Stimulated activated naive CD8-positive, alpha-beta T cell treated with anti-CD3 and anti-CD28 coated beads, Interleukin-15, Interleukin-2, amounts not matched to agents 100 ng/mL and 50 ng/mL, for 24 hours (primary cell): ENCODE results near the gene STARD5.
"Not testable (repeated sequence)": the region's sequence is repeated elsewhere in the genome, so short reads cannot be mapped to it uniquely, and the experiment has no call there.

Source experiments
- H3K27ac Mint-ChIP-seq: one replicate; pipeline ENCODE4 v1.8.0; 2021; ENCODE audit warnings: mild to moderate bottlenecking, mixed read lengths
- H3K27me3 Mint-ChIP-seq: one replicate; pipeline ENCODE4 v1.8.0; 2021; ENCODE audit warnings: mixed read lengths
- H3K36me3 Mint-ChIP-seq: one replicate; pipeline ENCODE4 v1.8.0; 2021; ENCODE audit warnings: low read depth, mixed read lengths
- H3K4me1 Mint-ChIP-seq: one replicate; pipeline ENCODE4 v1.8.0; 2021; ENCODE audit warnings: low read depth, mixed read lengths
- H3K4me3 Mint-ChIP-seq: one replicate; pipeline ENCODE4 v1.8.0; 2021; ENCODE audit warnings: mild to moderate bottlenecking, mixed read lengths
- H3K9me3 Mint-ChIP-seq: one replicate; pipeline ENCODE4 v1.8.0; 2021; ENCODE audit warnings: mixed read lengths

The STARD5 gene

DNA sequence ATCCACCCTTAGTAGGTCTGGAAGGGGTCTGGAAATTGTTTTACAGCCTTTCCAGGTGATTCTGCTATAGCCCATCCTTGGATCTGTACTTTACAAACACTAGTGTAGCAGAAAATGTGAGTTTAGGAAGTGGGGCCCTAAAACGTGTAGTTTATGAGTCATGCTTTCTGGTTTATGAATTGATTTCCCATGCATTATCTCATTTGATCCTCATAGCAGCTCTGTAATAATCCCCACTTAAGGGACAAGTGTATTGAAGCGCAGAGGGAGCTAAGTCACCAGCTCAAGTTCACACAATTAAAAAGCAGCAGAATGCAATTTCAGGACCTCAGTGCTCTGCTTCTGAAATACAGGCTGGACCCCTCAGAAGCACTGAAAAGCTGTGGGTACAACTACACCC is 22.7 kb upstream of the STARD5 start:
- peaks cover 3% of the 10 kb centered on the region for H3K36me3 Mint-ChIP-seq
- no peak overlapping the region for H3K4me3 Mint-ChIP-seq
- H3K27me3 Mint-ChIP-seq: no peaks in the 10 kb centered on the region
- H3K27ac Mint-ChIP-seq: no peak overlapping the region
- no peaks in the 10 kb centered on the region for H3K9me3 Mint-ChIP-seq
- no peaks in the 10 kb centered on the region for H3K4me1 Mint-ChIP-seq

DNA sequence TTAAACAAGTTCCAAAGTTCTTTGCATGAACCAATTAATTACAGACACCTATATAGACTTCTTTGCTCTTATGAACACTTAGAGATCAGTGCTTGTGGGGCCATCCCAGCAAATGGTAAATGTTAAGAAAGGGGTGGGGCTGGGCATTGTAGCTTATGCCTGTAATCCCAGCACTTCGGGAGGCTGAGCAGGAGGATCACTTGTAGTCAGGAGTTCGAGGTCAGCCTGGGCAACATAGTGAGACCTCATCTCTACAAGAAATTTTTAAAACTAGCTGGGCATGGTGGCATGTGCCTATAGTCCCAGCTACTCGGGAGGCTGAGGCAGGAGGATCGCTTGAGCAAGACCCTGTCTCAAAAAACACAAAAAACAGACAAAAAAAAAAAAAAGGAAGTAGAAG is 19.4 kb upstream of the STARD5 start:
- no peaks in the 10 kb centered on the region for H3K27me3 Mint-ChIP-seq
- no peaks in the 10 kb centered on the region for H3K4me1 Mint-ChIP-seq
- H3K4me3 Mint-ChIP-seq: no peak overlapping the region
- peaks cover 3% of the 10 kb centered on the region for H3K36me3 Mint-ChIP-seq
- no peaks in the 10 kb centered on the region for H3K9me3 Mint-ChIP-seq
- no peak overlapping the region for H3K27ac Mint-ChIP-seq

DNA sequence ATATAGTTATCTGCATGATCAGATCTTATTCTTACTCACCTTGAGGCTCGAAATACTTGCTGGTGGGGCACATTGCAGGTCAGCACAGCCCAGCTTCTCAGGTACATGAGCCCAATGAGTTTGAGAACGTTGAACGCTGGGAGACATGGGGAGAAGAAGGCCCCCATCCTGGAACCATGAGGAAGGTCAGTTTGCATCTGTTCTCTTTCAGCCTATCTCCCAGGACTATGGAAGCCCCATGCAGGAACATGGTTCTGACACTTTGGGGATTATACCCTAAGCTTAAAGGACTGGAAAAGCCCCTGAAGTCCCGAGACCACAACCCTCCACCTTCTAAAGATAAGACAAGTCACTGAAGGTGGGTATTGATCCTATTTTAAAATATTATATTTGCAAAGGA is 17.4 kb upstream of the STARD5 start:
- H3K27ac Mint-ChIP-seq: no peak overlapping the region
- no peak overlapping the region for H3K4me3 Mint-ChIP-seq
- H3K4me1 Mint-ChIP-seq: no peaks in the 10 kb centered on the region
- no peaks in the 10 kb centered on the region for H3K9me3 Mint-ChIP-seq
- H3K36me3 Mint-ChIP-seq: peaks cover 3% of the 10 kb centered on the region
- no peaks in the 10 kb centered on the region for H3K27me3 Mint-ChIP-seq

DNA sequence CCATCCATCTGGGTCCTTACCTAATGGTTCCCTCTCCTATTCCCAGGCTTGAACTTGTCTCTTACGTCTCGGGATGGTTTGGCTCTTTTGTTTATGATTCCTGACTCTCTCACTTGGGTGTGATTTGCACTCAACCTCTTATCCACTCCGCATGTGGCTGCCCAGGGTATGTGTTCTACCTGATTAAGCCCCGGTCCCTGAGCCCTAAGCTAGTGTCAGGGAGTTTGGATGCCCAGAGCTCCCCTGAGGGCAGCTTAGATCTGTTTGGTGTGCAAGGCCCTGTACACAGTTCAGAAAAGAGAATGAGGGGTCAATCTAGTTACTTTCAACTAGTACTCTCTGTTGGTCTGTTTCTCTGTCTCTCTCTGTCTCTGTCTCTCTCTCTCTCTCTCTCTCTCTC is 15.9 kb upstream of the STARD5 start:
- Mint-ChIP-seq H3K4me1 (no peaks in the 10 kb centered on the region), H3K27me3 (no peaks in the 10 kb centered on the region), H3K9me3 (no peaks in the 10 kb centered on the region), H3K36me3 (peaks cover 3% of the 10 kb centered on the region), H3K27ac (no peak overlapping the region), H3K4me3 (no peak overlapping the region)

DNA sequence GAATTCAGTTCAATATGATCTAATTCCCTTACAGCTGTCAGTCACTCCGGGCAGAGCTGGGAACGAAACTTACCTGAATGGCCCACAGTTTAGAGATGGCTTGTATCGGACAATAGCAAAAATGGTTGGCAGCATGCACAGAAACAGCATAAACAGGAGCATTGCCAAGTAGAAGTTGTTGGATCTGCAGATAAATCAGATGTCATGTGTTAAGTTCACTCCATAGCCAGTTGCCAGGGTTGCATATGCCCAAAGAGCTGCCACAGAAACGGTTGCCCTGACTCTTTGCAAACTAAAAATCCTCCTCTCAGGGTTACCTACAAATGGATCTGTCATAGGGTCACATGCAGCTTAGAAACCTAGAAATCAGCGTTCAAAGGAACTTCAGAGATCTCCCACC is 15.4 kb upstream of the STARD5 start:
- H3K4me3 Mint-ChIP-seq: no peak overlapping the region
- H3K27ac Mint-ChIP-seq: no peak overlapping the region
- no peaks in the 10 kb centered on the region for H3K4me1 Mint-ChIP-seq
- H3K27me3 Mint-ChIP-seq: no peaks in the 10 kb centered on the region
- peaks cover 3% of the 10 kb centered on the region for H3K36me3 Mint-ChIP-seq
- no peaks in the 10 kb centered on the region for H3K9me3 Mint-ChIP-seq

DNA sequence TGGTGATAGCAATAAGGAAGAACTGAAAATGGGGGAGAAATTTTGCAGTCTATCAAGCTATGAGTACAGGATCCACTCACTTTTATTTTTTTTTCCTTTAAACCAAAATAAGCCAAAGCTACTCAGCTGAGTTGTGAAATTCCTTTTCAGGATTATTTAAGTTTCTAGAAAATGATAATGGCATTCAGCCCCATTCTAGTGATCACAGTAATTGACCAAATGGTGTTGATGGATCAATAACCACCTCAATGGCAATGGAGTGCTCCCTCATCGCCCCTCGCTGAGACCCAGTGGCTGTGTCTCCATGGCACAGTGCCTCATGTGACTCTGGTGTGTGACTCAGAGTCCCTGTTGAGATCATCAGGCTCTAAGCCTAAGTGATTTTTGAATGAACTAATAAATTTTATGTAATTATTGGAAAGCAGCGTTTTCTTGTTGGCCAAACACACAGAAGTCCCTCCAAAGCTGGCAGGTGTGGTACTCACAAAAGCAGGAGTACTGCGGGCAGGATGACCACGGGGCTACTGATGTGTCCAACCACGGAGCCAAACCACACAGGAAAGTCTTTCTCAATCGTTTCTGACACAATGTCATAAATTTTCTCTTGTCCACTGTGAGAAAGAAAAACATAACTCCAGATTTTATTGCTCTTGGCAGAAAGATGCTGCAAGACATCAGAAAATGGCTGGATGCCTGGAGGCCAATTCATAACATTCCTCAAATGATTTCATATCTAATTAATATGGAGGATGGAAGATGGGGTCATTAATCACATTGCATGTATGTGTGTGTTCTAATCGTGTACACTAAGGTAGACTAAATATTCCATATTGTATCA is 14.4 kb upstream of the STARD5 start:
- H3K9me3 Mint-ChIP-seq: no peaks in the 10 kb centered on the region
- H3K4me3 Mint-ChIP-seq: no peak overlapping the region
- H3K27ac Mint-ChIP-seq: no peak overlapping the region
- H3K36me3 Mint-ChIP-seq: no peaks in the 10 kb centered on the region
- no peaks in the 10 kb centered on the region for H3K4me1 Mint-ChIP-seq
- no peaks in the 10 kb centered on the region for H3K27me3 Mint-ChIP-seq

DNA sequence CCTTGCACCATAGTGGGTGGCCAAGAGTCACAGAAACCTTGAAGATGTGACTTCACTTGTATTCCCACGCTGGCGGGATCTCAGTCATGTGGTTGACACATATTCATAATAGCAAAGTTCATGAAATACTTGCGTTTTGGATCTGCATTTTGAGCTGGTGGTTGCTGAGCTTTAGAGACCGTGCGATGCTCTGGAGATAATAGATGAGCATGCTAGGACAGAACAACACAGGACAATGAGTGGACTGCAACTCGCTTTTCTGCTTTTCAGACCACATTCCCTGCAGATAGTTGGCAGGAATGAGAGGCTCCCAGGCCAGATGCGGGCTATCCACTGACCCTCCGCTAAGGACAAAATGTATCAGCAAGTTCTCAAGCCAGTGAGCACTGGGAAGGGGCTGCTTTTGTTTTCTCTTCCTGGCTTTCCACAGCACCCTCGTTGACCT is 13.8 kb upstream of the STARD5 start:
- no peak overlapping the region for H3K4me3 Mint-ChIP-seq
- H3K27me3 Mint-ChIP-seq: no peaks in the 10 kb centered on the region
- no peaks in the 10 kb centered on the region for H3K36me3 Mint-ChIP-seq
- no peaks in the 10 kb centered on the region for H3K4me1 Mint-ChIP-seq
- H3K27ac Mint-ChIP-seq: no peak overlapping the region
- H3K9me3 Mint-ChIP-seq: no peaks in the 10 kb centered on the region

DNA sequence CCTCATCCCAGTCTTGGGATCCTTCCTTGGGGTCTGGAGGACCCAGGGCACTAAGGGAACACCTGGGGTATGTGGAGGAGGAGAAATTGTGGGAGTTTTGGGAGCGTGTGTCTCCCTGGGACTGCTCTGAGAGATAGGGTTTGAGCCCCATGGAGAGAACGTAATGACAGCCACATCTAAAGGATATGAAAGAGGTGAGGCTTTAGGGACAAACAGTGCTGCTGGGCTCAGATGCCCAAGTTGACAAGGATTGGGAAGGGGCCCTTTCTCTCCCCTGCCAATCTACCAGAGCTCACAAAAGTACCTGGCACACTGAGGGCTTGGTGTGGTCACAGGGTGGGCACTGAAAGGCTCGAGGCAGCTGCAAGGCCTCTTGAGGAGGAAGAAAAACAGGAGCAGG is 13.3 kb upstream of the STARD5 start:
- Mint-ChIP-seq H3K4me1 (no peaks in the 10 kb centered on the region), H3K27ac (no peak overlapping the region)

DNA sequence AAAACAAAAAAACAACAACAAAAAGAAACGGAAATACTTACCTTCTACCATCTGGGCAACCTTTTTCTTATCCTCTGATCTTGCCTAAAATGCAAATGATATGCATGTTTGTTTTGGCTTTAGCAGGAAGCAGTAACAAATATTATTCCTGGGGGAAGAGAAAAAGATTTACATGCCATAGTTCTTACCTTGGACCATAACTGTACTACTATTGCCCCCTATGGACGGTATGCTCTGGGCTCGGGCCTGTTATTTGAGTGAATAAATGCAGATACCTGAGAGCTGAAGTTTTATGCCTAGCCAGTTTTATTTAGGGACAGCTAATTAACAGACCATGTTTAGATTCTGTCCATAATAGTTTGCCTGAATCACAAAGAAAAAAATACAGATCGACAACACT is 12.6 kb upstream of the STARD5 start:
- H3K36me3 Mint-ChIP-seq: no peaks in the 10 kb centered on the region
- H3K27me3 Mint-ChIP-seq: no peaks in the 10 kb centered on the region
- H3K4me1 Mint-ChIP-seq: peaks cover 1% of the 10 kb centered on the region
- no peak overlapping the region for H3K4me3 Mint-ChIP-seq
- H3K9me3 Mint-ChIP-seq: no peaks in the 10 kb centered on the region
- H3K27ac Mint-ChIP-seq: no peak overlapping the region

More for the DNA sequence above, 13.3 kb upstream of the STARD5 start:
- Mint-ChIP-seq H3K4me3 (no peak overlapping the region), H3K36me3 (no peaks in the 10 kb centered on the region), H3K9me3 (no peaks in the 10 kb centered on the region), H3K27me3 (no peaks in the 10 kb centered on the region)

DNA sequence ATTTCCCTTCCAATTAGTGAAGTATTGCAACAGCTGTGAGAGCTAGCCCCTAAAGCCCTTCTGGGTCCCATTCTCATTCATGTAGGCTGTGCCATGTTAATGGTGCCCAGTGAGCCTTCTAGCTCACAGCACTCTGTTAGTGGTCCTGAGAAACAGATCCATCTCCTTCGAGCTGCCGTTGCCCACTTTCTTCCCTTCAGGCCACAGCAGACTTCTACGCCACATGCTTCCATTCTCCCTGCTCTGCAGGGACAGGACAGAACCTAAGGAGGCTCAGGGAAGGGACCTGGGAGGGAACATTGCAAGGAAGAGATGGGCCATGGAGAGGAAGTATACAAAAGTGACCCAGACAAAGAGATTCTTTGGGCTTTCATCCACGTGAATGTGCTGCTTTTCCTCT is 11.7 kb upstream of the STARD5 start:
- no peaks in the 10 kb centered on the region for H3K9me3 Mint-ChIP-seq
- H3K4me1 Mint-ChIP-seq: peaks cover 9% of the 10 kb centered on the region
- H3K27me3 Mint-ChIP-seq: no peaks in the 10 kb centered on the region
- H3K4me3 Mint-ChIP-seq: no peak overlapping the region
- H3K27ac Mint-ChIP-seq: no peak overlapping the region
- H3K36me3 Mint-ChIP-seq: no peaks in the 10 kb centered on the region

DNA sequence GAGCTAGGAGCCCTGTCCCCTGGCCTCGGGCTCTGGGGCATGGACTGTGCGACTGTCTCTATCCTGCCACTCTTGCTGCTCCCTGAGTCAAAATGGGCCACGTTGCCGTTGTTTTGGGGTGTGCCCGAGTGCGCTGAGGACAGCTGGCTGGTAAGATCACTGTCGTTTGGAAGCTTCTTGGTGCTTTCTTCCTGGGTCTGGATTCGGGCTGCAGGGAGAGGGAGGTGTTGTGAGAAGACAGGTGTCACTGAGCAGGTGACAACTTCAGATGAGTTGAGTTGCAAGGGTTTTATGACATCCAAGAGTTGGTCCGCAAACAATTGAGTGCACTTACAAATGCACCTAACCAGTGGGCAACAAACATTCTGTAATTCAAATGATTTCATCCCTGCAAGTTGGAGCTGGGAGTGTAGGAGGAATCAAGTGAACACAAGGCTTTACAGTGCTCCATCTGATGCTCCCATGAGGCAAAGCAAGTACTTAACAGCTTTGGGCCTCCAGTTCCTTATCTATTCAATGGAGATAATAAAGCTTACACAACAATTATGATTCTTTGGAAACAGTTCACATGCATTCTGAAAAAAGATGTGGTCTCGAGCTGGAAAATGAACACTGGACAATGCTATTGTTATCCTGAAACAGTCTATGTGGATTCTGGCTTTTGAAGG is 11.0 kb upstream of the STARD5 start:
- no peaks in the 10 kb centered on the region for H3K36me3 Mint-ChIP-seq
- H3K27ac Mint-ChIP-seq: no peak overlapping the region
- no peaks in the 10 kb centered on the region for H3K9me3 Mint-ChIP-seq

DNA sequence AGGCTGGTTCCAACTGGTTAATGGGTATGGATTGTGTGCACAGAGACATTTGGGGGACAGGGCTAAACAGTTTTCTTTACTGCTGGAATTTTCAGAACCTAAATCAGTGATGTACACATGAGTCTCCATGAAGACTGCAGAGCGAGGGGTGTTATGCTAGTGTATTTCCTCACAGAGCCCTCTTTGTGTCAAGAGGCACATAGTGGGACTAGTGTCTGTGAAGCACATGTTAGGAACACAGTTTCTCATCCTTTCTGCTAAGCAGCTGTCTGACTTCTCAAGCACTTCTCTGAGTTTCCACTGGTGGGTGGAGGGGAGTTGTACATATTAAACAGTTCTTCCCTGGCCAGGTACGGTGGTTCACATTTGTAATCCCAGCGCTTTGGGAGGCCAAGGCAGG is 9.4 kb upstream of the STARD5 start:
- no peak overlapping the region for H3K27ac Mint-ChIP-seq
- H3K4me3 Mint-ChIP-seq: no peak overlapping the region
- no peaks in the 10 kb centered on the region for H3K27me3 Mint-ChIP-seq
- no peaks in the 10 kb centered on the region for H3K9me3 Mint-ChIP-seq
- no peaks in the 10 kb centered on the region for H3K36me3 Mint-ChIP-seq
- H3K4me1 Mint-ChIP-seq: peaks cover 9% of the 10 kb centered on the region

More for the DNA sequence above, 11.0 kb upstream of the STARD5 start:
- no peak overlapping the region for H3K4me3 Mint-ChIP-seq
- no peaks in the 10 kb centered on the region for H3K27me3 Mint-ChIP-seq
- H3K4me1 Mint-ChIP-seq: peaks cover 9% of the 10 kb centered on the region

DNA sequence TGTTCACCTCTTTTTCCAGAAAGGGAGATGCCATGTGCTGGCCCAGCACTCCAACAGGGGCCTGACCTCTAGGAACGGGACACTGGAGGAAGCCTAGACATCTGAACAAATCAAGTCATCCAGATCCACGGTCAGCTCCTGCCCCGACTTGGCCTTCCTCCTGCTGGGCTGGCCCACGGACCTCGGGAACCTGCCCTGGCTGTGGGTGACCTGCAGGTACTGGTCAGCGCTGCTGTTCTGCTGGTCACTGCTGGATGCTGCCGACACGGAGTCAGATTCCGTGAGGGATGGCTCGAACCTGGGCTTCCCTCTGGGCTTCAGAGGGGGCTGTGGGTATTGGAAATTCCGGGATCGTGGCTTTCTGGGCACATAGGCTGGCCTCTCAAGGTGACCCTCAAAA is 8.4 kb upstream of the STARD5 start:
- Mint-ChIP-seq H3K27me3 (no peaks in the 10 kb centered on the region), H3K4me3 (no peak overlapping the region), H3K27ac (no peak overlapping the region)

DNA sequence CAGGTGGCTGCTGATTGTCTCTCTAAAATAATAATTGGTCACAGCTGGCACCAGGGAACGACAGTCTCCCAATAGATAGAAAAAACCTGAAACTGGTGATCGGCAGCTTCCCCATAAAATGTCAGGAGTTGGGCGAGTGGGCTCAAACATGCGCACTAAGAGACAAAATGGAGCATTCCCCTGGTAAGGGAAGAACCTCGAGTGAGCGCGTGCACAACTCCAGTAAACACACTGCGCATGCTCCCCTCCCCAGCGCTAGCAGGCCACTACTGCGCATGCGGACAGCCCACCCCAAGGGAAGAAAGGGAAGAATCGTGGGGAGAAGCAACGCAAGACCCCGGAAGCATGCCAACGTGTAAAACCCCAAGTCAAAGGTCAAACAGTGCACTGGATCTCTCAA is 7.7 kb upstream of the STARD5 start:
- H3K9me3 Mint-ChIP-seq: no peaks in the 10 kb centered on the region
- H3K4me3 Mint-ChIP-seq: no peak overlapping the region
- H3K27ac Mint-ChIP-seq: no peak overlapping the region
- H3K27me3 Mint-ChIP-seq: no peaks in the 10 kb centered on the region
- H3K36me3 Mint-ChIP-seq: no peaks in the 10 kb centered on the region
- peaks cover 15% of the 10 kb centered on the region for H3K4me1 Mint-ChIP-seq

More for the DNA sequence above, 8.4 kb upstream of the STARD5 start:
- Mint-ChIP-seq H3K9me3 (no peaks in the 10 kb centered on the region), H3K4me1 (peaks cover 14% of the 10 kb centered on the region), H3K36me3 (no peaks in the 10 kb centered on the region)

DNA sequence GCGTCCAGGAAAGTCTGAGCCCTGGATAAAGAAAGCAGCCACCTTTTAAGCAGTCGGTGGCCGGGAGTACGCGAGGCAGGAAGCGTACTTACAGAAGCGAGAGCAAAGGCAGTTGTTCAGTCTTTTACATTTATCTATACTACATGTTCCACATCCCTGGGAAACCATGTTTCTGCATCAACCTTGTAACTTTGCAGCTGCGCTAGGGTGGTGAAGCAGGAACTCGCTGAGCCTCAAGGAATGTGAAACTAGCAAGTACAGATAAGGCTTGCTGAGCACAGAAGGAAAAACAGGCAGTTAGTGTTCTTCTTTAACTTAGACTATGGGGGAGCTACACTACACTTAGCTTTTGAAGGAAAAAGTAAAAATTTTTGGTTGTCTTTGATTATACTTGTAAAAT is 7.2 kb upstream of the STARD5 start:
- not testable (repeated sequence) for H3K27ac Mint-ChIP-seq, H3K36me3 Mint-ChIP-seq, H3K27me3 Mint-ChIP-seq, H3K9me3 Mint-ChIP-seq
- Mint-ChIP-seq H3K4me3 (peak overlapping the region; percentile 47), H3K4me1 (peaks cover 18% of the 10 kb centered on the region)
